PFSK-1 (cell line): Measurements from ENCODE around the gene MOB1A.

Experiments used
- FOXP2 ChIP-seq: optimal IDR thresholded peaks from 2 replicates; pipeline ENCODE3; 2011; ENCODE audit warnings: borderline replicate concordance, control low read depth, inconsistent platforms; ENCODE audit not compliant: insufficient read depth; ENCODE audit errors: extremely low read length, extremely low read depth
- POLR2AphosphoS5 ChIP-seq: IDR thresholded peaks from 2 replicates; pipeline ENCODE4 v1.6.1; 2012; ENCODE audit warnings: low read depth, mild to moderate bottlenecking, control low read depth, low read length, moderate library complexity
- SIN3A ChIP-seq: IDR thresholded peaks from 2 replicates; pipeline ENCODE4 v1.6.1; 2012; ENCODE audit warnings: mild to moderate bottlenecking, low read length, moderate library complexity, borderline replicate concordance; ENCODE audit not compliant: insufficient read depth
- TAF1 ChIP-seq: IDR thresholded peaks from 2 replicates; pipeline ENCODE4 v1.6.1; 2012; ENCODE audit warnings: low read length, control low read depth, borderline replicate concordance; ENCODE audit not compliant: insufficient read depth
- TF ChIP-seq, protein P1 (sequence below), 2 experiments: IDR thresholded peaks; 2 replicates each; pipeline versions ENCODE4 v1.6.1 to v1.8.0; 2011 to 2012; ENCODE audit warnings: low read depth in 2 of 2, low read length in 2 of 2, control low read depth in 1 of 2, inconsistent platforms in 1 of 2, mild to moderate bottlenecking in 1 of 2, moderate library complexity in 1 of 2; ENCODE audit not compliant: insufficient read depth in 1 of 2

The MOB1A gene

DNA sequence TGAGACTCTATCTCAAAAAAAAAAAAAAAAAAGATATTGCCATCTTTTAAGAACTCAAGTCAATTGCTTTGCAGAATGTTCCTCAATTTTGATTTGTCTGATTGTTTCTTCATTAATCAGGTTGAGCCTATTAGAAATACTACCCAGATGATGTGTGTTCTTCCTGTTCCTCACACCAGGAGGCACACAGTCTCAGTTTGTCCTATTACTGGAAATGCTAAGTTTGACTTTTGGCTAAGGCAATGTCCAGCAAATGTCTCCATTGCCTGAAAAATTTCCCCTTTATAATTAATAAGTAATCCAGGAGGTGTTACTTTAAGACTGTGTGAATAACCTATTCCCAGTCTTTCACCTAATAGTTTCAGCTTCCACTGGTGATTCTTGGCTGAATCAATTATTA lies 59.3 kb downstream of the MOB1A start:
- TF ChIP-seq FOXP2 (no peak), TAF1 (no peak), POLR2AphosphoS5 (no peak), SIN3A (no peak)
- TF ChIP-seq, protein P1, sequence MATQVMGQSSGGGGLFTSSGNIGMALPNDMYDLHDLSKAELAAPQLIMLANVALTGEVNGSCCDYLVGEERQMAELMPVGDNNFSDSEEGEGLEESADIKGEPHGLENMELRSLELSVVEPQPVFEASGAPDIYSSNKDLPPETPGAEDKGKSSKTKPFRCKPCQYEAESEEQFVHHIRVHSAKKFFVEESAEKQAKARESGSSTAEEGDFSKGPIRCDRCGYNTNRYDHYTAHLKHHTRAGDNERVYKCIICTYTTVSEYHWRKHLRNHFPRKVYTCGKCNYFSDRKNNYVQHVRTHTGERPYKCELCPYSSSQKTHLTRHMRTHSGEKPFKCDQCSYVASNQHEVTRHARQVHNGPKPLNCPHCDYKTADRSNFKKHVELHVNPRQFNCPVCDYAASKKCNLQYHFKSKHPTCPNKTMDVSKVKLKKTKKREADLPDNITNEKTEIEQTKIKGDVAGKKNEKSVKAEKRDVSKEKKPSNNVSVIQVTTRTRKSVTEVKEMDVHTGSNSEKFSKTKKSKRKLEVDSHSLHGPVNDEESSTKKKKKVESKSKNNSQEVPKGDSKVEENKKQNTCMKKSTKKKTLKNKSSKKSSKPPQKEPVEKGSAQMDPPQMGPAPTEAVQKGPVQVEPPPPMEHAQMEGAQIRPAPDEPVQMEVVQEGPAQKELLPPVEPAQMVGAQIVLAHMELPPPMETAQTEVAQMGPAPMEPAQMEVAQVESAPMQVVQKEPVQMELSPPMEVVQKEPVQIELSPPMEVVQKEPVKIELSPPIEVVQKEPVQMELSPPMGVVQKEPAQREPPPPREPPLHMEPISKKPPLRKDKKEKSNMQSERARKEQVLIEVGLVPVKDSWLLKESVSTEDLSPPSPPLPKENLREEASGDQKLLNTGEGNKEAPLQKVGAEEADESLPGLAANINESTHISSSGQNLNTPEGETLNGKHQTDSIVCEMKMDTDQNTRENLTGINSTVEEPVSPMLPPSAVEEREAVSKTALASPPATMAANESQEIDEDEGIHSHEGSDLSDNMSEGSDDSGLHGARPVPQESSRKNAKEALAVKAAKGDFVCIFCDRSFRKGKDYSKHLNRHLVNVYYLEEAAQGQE (IDR thresholded peaks at IDR 0.05; ENCODE audit: insufficient read depth in 1 of 2, low read depth in 2 of 2, low read length in 2 of 2) = no peak

DNA sequence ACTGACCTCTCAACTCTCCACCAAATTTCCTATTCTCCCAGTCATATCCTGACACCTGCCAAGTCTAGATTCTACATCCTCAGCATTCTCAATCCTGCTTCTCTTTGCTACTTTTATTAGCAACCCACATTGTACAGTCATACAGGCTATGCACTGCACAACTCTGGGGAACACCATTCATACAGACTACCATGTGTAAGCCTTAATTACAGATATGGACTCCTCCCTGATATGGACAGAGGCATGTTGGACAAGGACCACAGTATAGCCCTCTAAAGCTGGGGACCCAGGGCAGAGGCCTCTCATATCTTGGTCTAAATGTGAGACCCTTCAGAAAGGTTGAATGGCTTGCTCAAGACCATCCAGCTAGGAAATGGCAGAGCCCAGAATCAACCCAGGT lies 67.3 kb downstream of the MOB1A start:
- TF ChIP-seq POLR2AphosphoS5 (no peak), SIN3A (no peak), FOXP2 (no peak), TAF1 (no peak)
- TF ChIP-seq, protein P1 (IDR thresholded peaks at IDR 0.05; ENCODE audit: insufficient read depth in 1 of 2, low read depth in 2 of 2, low read length in 2 of 2) = no peak

DNA sequence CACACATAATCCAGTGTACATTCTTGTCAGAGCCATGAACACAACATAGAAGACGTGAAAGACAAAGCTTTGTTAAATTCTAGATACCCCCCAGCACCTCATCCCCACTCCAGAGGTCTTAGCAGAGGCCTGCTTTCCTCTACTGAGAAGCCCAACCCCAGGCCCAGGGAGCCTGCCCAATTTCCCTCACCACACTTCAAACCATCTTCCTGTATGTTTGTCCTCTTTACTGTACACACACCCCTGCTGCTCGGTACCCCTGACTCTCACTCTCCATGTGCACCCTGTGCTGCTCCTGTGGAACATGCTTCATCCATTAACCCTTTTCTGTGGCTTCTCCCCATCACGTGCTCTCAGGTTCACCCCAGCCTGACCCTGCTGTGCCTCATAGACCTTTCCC lies 68.1 kb downstream of the MOB1A start:
- no peak for TF ChIP-seq SIN3A
- no peak for TF ChIP-seq POLR2AphosphoS5

DNA sequence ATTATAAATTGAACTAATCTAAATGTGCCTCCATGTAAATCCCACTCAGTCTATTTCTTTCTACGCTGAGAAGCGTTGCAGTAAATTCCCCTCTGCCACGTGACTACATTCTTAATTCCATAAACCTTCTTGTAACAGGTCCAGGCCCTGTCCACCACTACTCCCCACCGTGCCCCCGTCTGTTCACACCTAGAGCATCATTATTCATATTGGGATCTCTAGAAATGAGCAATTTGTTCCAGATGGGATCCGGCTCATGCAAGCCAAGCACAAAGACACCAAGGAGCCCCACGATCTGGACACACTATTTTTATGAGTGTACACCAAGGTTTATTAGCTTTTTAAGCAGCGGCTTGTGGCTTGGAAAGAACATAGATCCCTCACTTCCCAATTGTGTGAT lies 69.1 kb downstream of the MOB1A start:
- TF ChIP-seq SIN3A = no peak
- TF ChIP-seq POLR2AphosphoS5 = no peak
- TF ChIP-seq FOXP2 = no peak
- TF ChIP-seq, protein P1 (IDR thresholded peaks at IDR 0.05; ENCODE audit: insufficient read depth in 1 of 2, low read depth in 2 of 2, low read length in 2 of 2) = no peak
- no peak for TF ChIP-seq TAF1

DNA sequence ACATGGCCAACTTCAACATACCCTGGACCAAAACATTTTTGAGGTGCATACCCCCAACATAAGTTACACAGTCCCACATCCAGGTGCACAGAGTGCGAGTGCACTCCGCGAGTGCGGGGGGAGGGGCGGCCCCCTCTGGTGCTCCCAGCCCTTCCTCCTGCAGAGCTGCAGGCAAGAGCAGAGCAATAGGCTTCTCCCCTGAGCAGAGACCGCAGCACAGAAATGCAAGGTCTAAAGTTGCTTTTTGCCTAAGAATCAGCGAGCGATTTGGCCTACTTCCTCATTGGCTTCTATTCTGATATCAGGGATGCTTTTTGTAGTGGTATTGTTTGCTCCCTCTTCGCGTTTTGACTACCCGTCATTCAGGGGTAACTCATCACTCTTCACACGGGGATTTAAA lies 71.6 kb downstream of the MOB1A start:
- TF ChIP-seq POLR2AphosphoS5 (no peak), SIN3A (no peak), FOXP2 (no peak), TAF1 (no peak)
- TF ChIP-seq, protein P1 (IDR thresholded peaks at IDR 0.05; ENCODE audit: insufficient read depth in 1 of 2, low read depth in 2 of 2, low read length in 2 of 2) = no peak
